T-helper 9 cell (primary cell): Measurements from ENCODE around the gene ATRAID.
"Not testable (repeated sequence)": the region's sequence is repeated elsewhere in the genome, so short reads cannot be mapped to it uniquely, and the experiment has no call there.

ENCODE experiments used
- DNase-seq: peaks from one replicate; pipeline ENCODE4 v3.0.0-alpha.2; 2020
- total RNA-seq, 2 donors: gene quantifications; one replicate each; lab custom pipeline; 2026; lab: John Stamatoyannopoulos, UW

ATRAID gene
- total RNA-seq = 46.6 to 71.8 reads per million in 2 donors

GRCh38 chr2:27211943-27212625, at the start of gene ATRAID, which contains the start of gene SLC5A6:
ATRAID (plus strand) TSS chr2:27212041; CDS start chr2:27212369, 328 bp downstream.
SLC5A6 (minus strand) TSS chr2:27212268; CDS start chr2:27207650, 4,618 bp downstream.
- DNase-seq = peak; percentile 80

GRCh38 chr2:27162151-27163121, 49.4 kb upstream of the ATRAID start:
- DNase-seq = no peak

- DNase-seq = no peak
These were observed 46.7 kb upstream of the ATRAID start for GRCh38 chr2:27164960-27165763.

GRCh38 chr2:27170581-27171337, 41.1 kb upstream of the ATRAID start:
- no peak for DNase-seq

- no peak for DNase-seq
These were observed 40.4 kb upstream of the ATRAID start for GRCh38 chr2:27171351-27171848.

- DNase-seq = no peak
These were observed 37.2 kb upstream of the ATRAID start for GRCh38 chr2:27174638-27175037.

GRCh38 chr2:27175330-27175729, 36.5 kb upstream of the ATRAID start:
- DNase-seq = no peak

GRCh38 chr2:27175781-27176180, 36.1 kb upstream of the ATRAID start:
- not testable (repeated sequence) for DNase-seq

GRCh38 chr2:27177441-27178351, 34.1 kb upstream of the ATRAID start:
- DNase-seq = no peak

- DNase-seq = no peak
These were observed 33.4 kb upstream of the ATRAID start for GRCh38 chr2:27178469-27178868.

GRCh38 chr2:27179344-27180000, 32.4 kb upstream of the ATRAID start:
- DNase-seq = no peak

GRCh38 chr2:27182346-27182745, 29.5 kb upstream of the ATRAID start:
- no peak for DNase-seq

- DNase-seq = no peak
These were observed 27.7 kb upstream of the ATRAID start for GRCh38 chr2:27184115-27184514.

GRCh38 chr2:27185331-27186026, 26.4 kb upstream of the ATRAID start:
- DNase-seq = no peak

- DNase-seq = no peak
These were observed 25.1 kb upstream of the ATRAID start for GRCh38 chr2:27186613-27187345.

GRCh38 chr2:27189989-27190388, 21.9 kb upstream of the ATRAID start:
- DNase-seq = no peak

- DNase-seq = peak; percentile 11
These were observed 20.6 kb upstream of the ATRAID start for GRCh38 chr2:27191070-27191829.
